Activated B cell treated with CpG ODN at 0.5 μM for 24 hours (primary cell): ENCODE data around the gene CNGB1. TPM values are rescaled to one million over a fixed set of nuclear protein-coding genes. Genes with fewer than 3 reads are reported as not detected.
A peak's percentile ranks its signal among the peaks of the same experiment; 100 is the strongest.
"Not testable (repeated sequence)": the region's sequence is repeated elsewhere in the genome, so short reads cannot be mapped to it uniquely, and the experiment has no call there.

Experiments
- ATAC-seq: fragments of 200-7000 bp; cut with Tn5 transposase; one replicate; pipeline ENCODE4 v1.10.0; 2021; ENCODE audit warnings: low read depth, mild to moderate bottlenecking, moderate library complexity
- CTCF ChIA-PET: fragments of 350-600 bp; sonication (Branson Sonifier 250); formaldehyde crosslinking; loops from one replicate; lab custom pipeline; 2021; ENCODE audit warnings: antibody characterized with exemption; lab: Charles Lee
- POLR2A ChIA-PET: fragments of 350-600 bp; sonication (Branson Sonifier 250); formaldehyde crosslinking; loops from one replicate; lab custom pipeline; 2021; ENCODE audit warnings: antibody characterized with exemption; lab: Charles Lee
- DNase-seq: peaks from one replicate; pipeline ENCODE4 v3.0.0; 2022
- H3K27ac Mint-ChIP-seq: one replicate; pipeline ENCODE4 v1.8.0; 2020; ENCODE audit warnings: mixed read lengths
- H3K27me3 Mint-ChIP-seq: one replicate; pipeline ENCODE4 v1.8.0; 2021; ENCODE audit warnings: mixed read lengths
- H3K36me3 Mint-ChIP-seq: one replicate; pipeline ENCODE4 v1.8.0; 2021; ENCODE audit warnings: low read depth, mixed read lengths
- H3K4me1 Mint-ChIP-seq: one replicate; pipeline ENCODE4 v1.8.0; 2021; ENCODE audit warnings: mixed read lengths
- H3K4me3 Mint-ChIP-seq: one replicate; pipeline ENCODE4 v1.8.0; 2020; ENCODE audit warnings: mild to moderate bottlenecking, mixed read lengths
- H3K9me3 Mint-ChIP-seq: one replicate; pipeline ENCODE4 v1.8.0; 2020; ENCODE audit warnings: mixed read lengths
- intact Hi-C: fragments of 100-400 bp; cut with micrococcal nuclease; formaldehyde crosslinking; loops from one replicate; pipeline ENCODE4 v1.15.1; 2024
- total RNA-seq: library from RNA; stranded (reverse); gene quantifications from 2 replicates; pipeline ENCODE4 v1.2.3, GENCODE V29; 2022
- TF ChIP-seq, protein P1 (sequence below): fragments of 200-600 bp; IDR thresholded peaks from one replicate; pipeline ENCODE4 v1.8.0; 2022; ENCODE audit warnings: antibody characterized with exemption, mild to moderate bottlenecking

CNGB1 gene
- total RNA-seq, 1 donor from 2014 or later = not detected

DNA sequence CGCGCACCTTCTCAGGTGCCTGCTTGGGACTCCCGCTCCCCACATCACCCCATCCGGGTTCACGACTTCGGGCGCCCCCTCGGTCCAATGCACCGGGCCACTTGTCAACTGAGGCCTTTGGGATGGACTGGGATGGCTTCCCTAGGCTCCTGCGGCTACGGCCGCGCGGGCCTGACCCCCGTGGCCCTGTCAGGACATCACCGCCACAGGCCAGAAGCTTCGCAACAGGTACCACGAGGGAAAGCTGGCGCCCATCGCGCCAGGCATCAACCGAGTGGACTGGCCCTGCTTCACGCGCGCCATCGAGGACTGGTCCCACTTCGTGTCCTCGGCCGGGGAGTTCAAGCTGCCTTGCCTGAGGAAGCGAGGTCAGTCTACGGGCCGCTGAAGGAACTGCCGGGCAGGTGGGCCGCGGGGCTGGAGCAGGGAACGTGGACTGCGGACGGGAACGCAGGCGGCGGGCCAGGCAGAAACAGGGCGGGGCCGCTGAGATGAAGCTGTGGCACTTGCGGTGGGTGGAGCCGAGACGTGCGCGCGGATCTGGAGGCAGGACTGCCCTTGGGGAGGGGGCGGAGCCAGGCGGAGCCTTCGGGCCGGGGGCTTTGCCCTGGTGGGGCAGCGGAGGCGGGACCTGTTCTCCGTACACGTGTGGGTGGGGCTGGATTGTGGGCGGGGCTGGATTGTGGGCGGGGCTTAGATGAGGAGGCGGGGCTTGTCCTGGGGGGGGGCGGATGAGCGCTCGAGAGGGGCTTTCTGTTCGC lies 13.7 kb upstream of the CNGB1 start:
- intact Hi-C loops = loop anchor here (1.0 to 5.0 kb wide), 5 partner anchors 11 to 1792 kb away; partner anchors contain the start of genes CFAP20, GNAO1, KATNB1 and ZNF319
- H3K36me3 Mint-ChIP-seq = no peaks in the 10 kb centered on the region
- ChIA-PET POLR2A (interaction anchor here (1.0 to 1.2 kb wide), 2 partner anchors 16 to 145 kb away, joined by 5 to 12 read pairs; partner anchors contain the start of genes CFAP20, USB1 and ZNF319), CTCF (no interaction called here)
- H3K27me3 Mint-ChIP-seq = peaks cover 4% of the 10 kb centered on the region
- ATAC-seq = peak; percentile 99
- no peaks in the 10 kb centered on the region for H3K9me3 Mint-ChIP-seq
- peak overlapping the region; percentile 91 for H3K4me3 Mint-ChIP-seq
- H3K4me1 Mint-ChIP-seq = peaks cover 14% of the 10 kb centered on the region
- DNase-seq = peak; percentile 82
- H3K27ac Mint-ChIP-seq = no peak overlapping the region
- TF ChIP-seq, protein P1, sequence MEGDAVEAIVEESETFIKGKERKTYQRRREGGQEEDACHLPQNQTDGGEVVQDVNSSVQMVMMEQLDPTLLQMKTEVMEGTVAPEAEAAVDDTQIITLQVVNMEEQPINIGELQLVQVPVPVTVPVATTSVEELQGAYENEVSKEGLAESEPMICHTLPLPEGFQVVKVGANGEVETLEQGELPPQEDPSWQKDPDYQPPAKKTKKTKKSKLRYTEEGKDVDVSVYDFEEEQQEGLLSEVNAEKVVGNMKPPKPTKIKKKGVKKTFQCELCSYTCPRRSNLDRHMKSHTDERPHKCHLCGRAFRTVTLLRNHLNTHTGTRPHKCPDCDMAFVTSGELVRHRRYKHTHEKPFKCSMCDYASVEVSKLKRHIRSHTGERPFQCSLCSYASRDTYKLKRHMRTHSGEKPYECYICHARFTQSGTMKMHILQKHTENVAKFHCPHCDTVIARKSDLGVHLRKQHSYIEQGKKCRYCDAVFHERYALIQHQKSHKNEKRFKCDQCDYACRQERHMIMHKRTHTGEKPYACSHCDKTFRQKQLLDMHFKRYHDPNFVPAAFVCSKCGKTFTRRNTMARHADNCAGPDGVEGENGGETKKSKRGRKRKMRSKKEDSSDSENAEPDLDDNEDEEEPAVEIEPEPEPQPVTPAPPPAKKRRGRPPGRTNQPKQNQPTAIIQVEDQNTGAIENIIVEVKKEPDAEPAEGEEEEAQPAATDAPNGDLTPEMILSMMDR = no peak

DNA sequence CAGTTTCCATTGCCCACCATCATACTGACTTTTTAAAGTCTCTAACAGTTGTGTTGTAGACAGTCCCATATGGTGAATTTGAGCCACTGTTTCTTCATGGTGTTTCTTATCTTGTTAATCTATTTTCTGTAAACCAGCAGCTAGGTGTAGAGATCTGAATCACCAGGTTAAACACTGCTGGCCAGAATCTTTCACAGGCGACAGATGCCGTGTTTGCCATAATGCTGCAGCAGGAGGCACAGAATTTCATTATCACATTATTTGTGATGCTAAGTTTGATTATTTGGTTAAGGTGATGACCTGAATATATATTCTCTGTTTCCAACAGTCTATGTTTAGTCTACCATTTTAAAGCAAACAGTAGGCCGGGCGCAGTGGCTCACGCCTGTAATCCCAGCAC lies 11.5 kb upstream of the CNGB1 start:
- intact Hi-C loops = loop anchor here (5.0 kb wide), 1 partner anchor 1790 kb away; the partner anchor contains the start of gene GNAO1
- ATAC-seq (no peak), DNase-seq (no peak)
- TF ChIP-seq, protein P1 = no peak
- H3K4me1 Mint-ChIP-seq = peaks cover 14% of the 10 kb centered on the region
- H3K27ac Mint-ChIP-seq = no peak overlapping the region
- no peaks in the 10 kb centered on the region for H3K36me3 Mint-ChIP-seq
- H3K4me3 Mint-ChIP-seq = no peak overlapping the region
- H3K27me3 Mint-ChIP-seq = peaks cover 9% of the 10 kb centered on the region
- no peaks in the 10 kb centered on the region for H3K9me3 Mint-ChIP-seq
- ChIA-PET POLR2A (no interaction called here), CTCF (no interaction called here)

DNA sequence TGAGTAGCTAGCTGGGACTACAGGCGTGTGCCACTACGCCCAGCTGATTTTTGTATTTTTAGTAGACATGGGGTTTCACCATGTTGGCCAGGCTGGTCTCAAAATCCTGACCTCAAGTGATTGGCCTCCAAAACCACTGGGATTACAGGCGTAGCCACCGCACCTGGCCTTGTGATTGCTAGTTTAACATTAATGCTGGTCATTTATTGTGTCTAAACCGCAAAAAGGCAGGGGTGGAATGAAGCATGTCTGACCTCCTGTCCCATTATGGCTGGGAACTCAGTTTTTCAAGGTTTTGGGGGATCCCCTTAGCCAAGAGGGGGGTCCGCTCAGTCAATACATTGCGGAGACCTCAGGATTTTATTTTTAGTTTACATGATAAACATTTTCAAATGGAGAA lies 10.7 kb upstream of the CNGB1 start:
- CTCF ChIA-PET = no interaction called here
- intact Hi-C loops = loop anchor here (5.0 kb wide), 1 partner anchor 1789 kb away; the partner anchor contains the start of gene GNAO1

DNA sequence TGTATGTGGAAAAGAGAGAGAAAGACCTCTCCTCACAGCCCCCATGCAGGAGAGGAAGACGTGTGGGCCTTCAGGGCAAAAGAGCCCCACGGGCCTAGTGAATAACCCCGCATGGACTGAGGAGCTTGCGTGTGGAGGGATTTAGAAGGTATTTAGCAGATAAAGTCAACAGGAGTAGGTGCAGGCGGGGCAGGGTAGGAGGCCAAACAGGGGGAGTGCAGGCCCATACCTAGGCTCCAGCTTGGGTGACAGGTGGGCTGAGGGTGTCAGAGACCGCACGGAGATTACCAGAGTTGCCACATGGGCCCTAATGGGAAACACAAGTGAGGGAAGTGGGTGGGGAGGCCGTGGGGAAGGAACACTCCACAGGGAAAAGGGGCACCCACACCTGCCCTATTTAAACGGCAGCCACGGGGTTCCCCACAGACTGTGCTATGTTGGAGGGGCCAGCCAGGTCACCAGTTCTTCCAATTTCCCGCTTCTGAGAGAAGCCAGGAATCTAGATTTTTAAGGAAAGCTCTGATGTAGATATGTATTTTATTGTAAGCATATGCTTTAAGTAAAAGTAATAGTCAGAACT lies 8.2 kb upstream of the CNGB1 start:
- no peak for ATAC-seq

More for the DNA sequence above, 10.7 kb upstream of the CNGB1 start:
- peaks cover 10% of the 10 kb centered on the region for H3K27me3 Mint-ChIP-seq
- no peak overlapping the region for H3K27ac Mint-ChIP-seq
- POLR2A ChIA-PET = no interaction called here
- no peaks in the 10 kb centered on the region for H3K9me3 Mint-ChIP-seq
- H3K4me3 Mint-ChIP-seq = no peak overlapping the region
- ATAC-seq (no peak), DNase-seq (no peak)
- H3K4me1 Mint-ChIP-seq = peaks cover 14% of the 10 kb centered on the region
- TF ChIP-seq, protein P1 = no peak
- H3K36me3 Mint-ChIP-seq = no peaks in the 10 kb centered on the region

DNA sequence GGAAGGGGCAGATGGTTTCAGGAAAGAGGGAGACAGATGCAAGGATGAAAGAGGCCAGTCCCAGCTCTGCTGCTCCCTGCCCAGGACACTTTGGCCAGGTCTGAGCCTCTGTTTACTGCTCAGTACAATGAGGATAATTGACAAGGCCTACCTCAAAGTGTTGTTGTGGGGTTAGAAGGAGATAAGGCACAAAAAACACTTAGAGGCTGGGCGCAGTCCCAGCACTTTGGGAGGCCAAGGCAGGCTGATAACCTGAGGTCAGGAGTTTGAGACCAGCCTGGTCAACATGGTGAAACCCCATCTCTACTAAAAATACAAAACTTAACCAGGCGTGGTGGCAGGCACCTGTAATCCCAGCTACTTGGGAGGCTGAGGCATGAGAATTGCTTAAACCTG lies 7.1 kb upstream of the CNGB1 start:
- intact Hi-C loops, DNase-seq, H3K27ac Mint-ChIP-seq, ATAC-seq, H3K4me3 Mint-ChIP-seq, H3K36me3 Mint-ChIP-seq, POLR2A ChIA-PET, H3K4me1 Mint-ChIP-seq, CTCF ChIA-PET, H3K9me3 Mint-ChIP-seq: not testable (repeated sequence)
- H3K27me3 Mint-ChIP-seq = peaks cover 10% of the 10 kb centered on the region

More for the DNA sequence above, 8.2 kb upstream of the CNGB1 start:
- Mint-ChIP-seq H3K27me3 (peaks cover 10% of the 10 kb centered on the region), H3K36me3 (no peaks in the 10 kb centered on the region), H3K27ac (no peak overlapping the region), H3K4me1 (peaks cover 1% of the 10 kb centered on the region), H3K9me3 (no peaks in the 10 kb centered on the region), H3K4me3 (no peak overlapping the region)
- ChIA-PET CTCF (interaction anchor here (1.1 kb wide), 1 partner anchor 14 kb away, joined by 3 read pairs; no protein-coding TSS in a partner anchor), POLR2A (no interaction called here)
- TF ChIP-seq, protein P1 = no peak
- intact Hi-C loops = no loop called here
- DNase-seq = no peak
